Superior temporal gyrus (tissue), 1 donor: ENCODE measurements around the gene RNU4-1.

ENCODE experiments used
- DNase-seq: peaks from one replicate; pipeline ENCODE4 v3.0.0-alpha.2; 2016; ENCODE audit errors: extremely low spot score

The RNU4-1 gene

GRCh38 chr12:120290609-120291305 is 2.3 kb downstream of the RNU4-1 start:
- DNase-seq, result no peak

DNA sequence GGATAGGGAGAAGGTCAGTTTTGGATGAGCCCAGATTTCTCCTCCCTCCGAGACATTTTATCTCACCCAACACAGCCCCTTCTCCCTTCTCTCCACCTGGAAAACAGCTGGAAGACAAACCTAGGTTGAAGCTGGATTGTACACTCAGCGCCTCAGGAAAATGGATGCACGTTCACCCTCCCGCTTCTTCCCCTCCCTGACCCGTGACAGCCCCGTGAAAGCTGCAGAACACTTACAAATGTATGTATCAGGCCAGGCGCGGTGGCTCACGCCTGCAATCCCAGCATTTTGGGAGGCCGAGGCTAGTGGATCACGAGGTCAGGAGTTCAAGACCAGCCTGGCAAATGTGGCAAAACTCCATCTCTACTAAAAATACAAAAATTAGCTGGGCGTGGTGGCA is 5.5 kb downstream of the RNU4-1 start:
- no peak for DNase-seq

- no peak for DNase-seq
Measured at GRCh38 chr12:120286768-120287490, 6.1 kb downstream of the RNU4-1 start.

DNA sequence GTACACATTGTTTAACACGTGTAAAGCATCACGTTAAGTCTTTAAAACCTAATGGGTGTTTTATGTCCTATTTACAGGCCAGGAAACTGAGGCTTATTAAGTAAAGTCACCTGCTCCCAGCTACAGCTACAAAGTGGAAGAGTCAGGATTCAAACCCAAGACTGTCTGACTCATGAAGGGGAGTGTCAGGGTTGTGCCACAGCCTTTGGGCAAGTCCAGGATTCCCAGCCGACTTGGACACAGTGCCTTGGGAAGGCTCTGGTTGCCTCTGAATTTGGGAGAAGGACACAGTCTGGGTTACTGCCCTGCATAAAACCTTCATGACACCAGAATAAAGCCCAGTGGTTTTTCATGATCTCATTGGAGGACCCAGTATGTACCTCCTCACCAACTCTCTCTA is 8.7 kb downstream of the RNU4-1 start:
- DNase-seq, result no peak

- DNase-seq, result no peak
Measured at GRCh38 chr12:120283318-120283717, 9.7 kb downstream of the RNU4-1 start.

GRCh38 chr12:120278137-120279069 is 14.6 kb downstream of the RNU4-1 start:
- DNase-seq, result no peak

DNA sequence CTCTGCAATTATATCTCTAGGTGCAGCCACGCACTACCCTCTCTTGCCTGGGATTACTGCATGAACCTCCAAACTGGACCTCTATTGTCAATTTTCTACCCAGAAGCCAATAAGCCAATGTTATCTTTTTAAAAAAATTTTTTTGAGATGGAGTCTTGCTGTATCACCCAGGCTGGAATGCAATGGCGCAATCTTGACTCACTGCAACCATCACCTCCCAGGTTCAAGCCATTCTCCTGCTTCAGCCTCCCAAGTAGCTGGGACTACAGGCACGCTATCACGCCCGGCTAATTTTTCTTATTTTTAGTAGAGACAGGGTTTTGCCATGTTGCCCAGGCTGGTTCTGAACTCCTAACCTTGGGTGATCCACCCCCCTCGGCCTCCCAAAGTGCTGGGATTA is 16.3 kb downstream of the RNU4-1 start:
- DNase-seq, result no peak

GRCh38 chr12:120267736-120268135 is 25.3 kb downstream of the RNU4-1 start:
- DNase-seq, result no peak

DNA sequence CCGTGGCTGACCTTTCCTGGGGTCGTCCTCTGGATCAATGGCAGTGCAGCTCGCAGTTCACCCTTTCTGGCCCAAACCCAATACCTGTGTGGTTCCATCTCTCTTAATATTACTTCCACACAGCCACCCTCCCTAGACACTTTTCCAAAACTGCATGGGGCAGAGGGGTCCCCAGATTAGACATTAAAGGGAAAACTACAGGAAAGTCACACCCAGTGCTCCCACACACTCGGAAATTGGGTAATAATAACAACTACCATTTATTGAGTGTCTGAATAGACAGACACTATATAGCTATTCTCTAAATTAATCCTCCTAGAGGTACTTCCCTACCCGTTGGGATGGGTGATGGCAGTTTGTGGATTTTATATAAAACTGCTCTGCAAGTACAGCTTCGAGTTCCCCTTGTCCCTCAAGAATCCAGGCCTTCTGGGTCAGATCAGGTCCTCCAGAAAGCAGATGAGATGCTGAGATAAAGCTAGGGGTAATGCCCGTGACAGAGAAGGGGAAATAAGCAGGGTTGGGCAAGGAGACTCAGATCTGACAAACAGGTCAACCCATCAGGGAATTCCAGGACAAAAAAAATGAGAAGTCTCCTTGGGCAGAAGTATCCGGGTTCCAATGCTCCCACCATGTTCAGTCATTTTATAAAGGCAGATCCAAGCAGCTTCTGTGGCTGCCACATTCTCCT is 26.7 kb downstream of the RNU4-1 start:
- no peak for DNase-seq

- peak; percentile 67 for DNase-seq
Measured at GRCh38 chr12:120265473-120266179, 27.4 kb downstream of the RNU4-1 start, which contains the start of gene PXN. Gene PXN (minus strand): TSS chr12:120265730. CDS start chr12:120265629, 101 bp downstream.

GRCh38 chr12:120264904-120265472 is 28.0 kb downstream of the RNU4-1 start:
- no peak for DNase-seq

DNA sequence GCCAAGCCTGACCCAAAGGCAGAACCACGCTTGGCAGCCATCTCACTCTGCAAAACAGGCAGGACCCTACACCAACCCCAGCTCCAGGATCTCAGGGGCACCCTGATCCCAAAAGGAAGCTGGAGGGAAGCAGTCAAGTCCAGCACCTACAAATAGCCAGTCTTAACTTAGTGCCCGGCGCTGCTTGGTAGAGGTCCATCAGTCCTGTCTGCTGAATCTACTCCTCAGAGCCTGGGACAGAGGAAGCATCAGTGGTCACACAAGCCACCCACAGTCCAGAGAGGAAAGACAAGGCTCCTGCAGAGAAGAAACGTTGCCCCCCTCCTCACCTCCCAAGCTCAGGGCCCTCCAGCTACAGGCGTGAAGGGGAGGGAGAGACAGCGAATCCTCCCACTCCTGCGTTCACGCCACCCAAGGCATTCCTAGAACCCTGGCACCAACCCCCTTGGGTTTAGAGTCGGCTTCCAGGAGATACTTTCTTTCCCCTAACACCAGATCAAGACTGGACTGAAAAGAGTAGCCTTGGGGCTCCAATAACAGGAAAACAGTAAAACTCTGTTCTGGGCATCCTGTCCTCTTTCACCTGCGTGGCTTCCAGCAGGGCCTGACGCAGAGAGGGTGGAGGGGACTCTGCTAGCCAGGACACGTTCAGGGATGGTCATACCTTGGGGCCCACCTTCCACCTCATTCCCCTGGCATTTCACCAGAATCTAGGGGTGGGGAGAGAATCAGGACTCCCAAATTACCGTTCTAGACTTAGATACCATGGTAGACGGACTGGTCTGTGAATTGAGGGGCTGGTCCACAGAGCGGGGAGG is 28.7 kb downstream of the RNU4-1 start:
- DNase-seq, result peak; percentile 5

- peak; percentile 12 for DNase-seq
Measured at GRCh38 chr12:120263748-120264085, 29.3 kb downstream of the RNU4-1 start.

GRCh38 chr12:120262852-120263747 is 29.9 kb downstream of the RNU4-1 start:
- no peak for DNase-seq

DNA sequence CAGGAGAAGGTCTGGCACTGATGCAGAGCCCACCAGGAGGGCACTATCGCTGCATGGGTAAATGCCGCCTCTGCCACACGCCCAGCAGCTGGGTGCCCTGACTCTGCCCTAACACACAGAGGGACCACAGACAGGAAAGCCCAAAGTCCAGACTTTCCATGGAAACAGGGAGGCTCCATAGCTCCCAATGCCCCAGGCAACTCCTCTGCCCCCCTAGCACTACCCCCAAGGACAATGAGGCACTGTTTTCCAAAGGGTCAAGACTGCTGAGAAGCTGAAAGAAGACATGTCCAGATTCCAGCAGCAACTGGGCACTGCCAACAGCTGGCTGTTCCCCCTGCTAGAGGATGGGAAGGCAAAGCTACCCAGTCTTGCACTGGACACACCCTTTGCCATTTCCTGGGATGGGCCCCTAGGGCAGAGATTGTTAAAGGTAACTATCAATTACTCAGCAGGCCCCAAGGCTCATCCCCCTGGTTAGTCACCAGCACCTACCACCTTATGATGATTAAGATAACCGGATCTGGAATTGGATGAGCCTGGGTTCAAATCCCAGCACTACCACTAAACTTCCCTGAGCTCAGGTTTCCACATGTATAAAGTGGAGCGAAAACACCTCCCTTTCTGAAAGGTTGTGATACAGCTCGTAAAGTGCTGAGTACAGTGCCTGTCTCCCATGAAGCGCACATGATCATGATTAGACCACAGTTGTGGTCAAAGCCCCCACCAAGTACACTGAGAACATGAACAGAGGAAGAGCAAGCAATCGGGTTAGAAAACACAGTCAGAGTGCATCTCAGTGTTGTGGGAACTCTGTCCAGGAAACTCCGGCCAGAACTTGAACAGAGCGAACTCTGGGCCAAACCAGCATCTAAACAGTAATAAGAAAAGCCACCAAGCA is 30.8 kb downstream of the RNU4-1 start:
- peak; percentile 38 for DNase-seq

GRCh38 chr12:120260607-120261006 is 32.4 kb downstream of the RNU4-1 start:
- DNase-seq, result no peak

GRCh38 chr12:120259418-120260202 is 33.4 kb downstream of the RNU4-1 start:
- no peak for DNase-seq
